ENCODE results near the gene ST3GAL4. TPM values are rescaled to one million over a fixed set of nuclear protein-coding genes. Genes with fewer than 3 reads are reported as not detected.

Gene ST3GAL4
- total RNA-seq, 1 donor, result 13.8 TPM

GRCh38 chr11:126352934-126353801 lies 2.3 kb upstream of the ST3GAL4 start:
- Histone ChIP-seq H3K4me3 (ENCODE audit: insufficient read depth, low read length) (peak overlapping the region; percentile 36), H3K79me2 (ENCODE audit: insufficient read depth, low read length) (peaks cover 62% of the 10 kb centered on the region)
- no peak for TF ChIP-seq CTCF (IDR thresholded peaks at IDR 0.05; ENCODE audit: extremely low read depth, low read depth, low read length)

GRCh38 chr11:126354631-126355323 lies 709 bp upstream of the ST3GAL4 start:
- H3K4me1 ChIP-seq (ENCODE audit: insufficient read depth, low read length), result peaks cover 54% of the 10 kb centered on the region
- TF ChIP-seq CTCF (IDR thresholded peaks at IDR 0.05; ENCODE audit: extremely low read depth, low read depth, low read length), result no peak

More at GRCh38 chr11:126352934-126353801, 2.3 kb upstream of the ST3GAL4 start:
- Histone ChIP-seq H3K4me2 (ENCODE audit: insufficient read depth, low read length) (peak overlapping the region; percentile 65), H3K4me1 (ENCODE audit: insufficient read depth, low read length) (peaks cover 57% of the 10 kb centered on the region), H2AFZ (ENCODE audit: low read length) (no peak overlapping the region), H3K36me3 (ENCODE audit: insufficient read depth, low read length) (no peaks in the 10 kb centered on the region), H3K27ac (ENCODE audit: low read depth, low read length) (peak overlapping the region; percentile 81), H3K27me3 (ENCODE audit: insufficient read depth, low read length) (no peaks in the 10 kb centered on the region), H3K9me3 (ENCODE audit: low read depth, low read length) (no peaks in the 10 kb centered on the region), H4K20me1 (ENCODE audit: insufficient read depth, low read length) (peaks cover 14% of the 10 kb centered on the region)
- peak; percentile 88 for DNase-seq (ENCODE audit: insufficient read length, low spot score, missing footprints)

GRCh38 chr11:126355926-126356897 lies 726 bp downstream of the ST3GAL4 start:
- Histone ChIP-seq H2AFZ (ENCODE audit: low read length) (peak overlapping the region; percentile 56), H3K27me3 (ENCODE audit: insufficient read depth, low read length) (no peaks in the 10 kb centered on the region), H3K4me2 (ENCODE audit: insufficient read depth, low read length) (peak overlapping the region; percentile 94), H3K79me2 (ENCODE audit: insufficient read depth, low read length) (peaks cover 72% of the 10 kb centered on the region), H3K27ac (ENCODE audit: low read depth, low read length) (peak overlapping the region; percentile 48), H3K4me1 (ENCODE audit: insufficient read depth, low read length) (peaks cover 57% of the 10 kb centered on the region), H3K36me3 (ENCODE audit: insufficient read depth, low read length) (no peaks in the 10 kb centered on the region), H4K20me1 (ENCODE audit: insufficient read depth, low read length) (peaks cover 24% of the 10 kb centered on the region), H3K4me3 (ENCODE audit: insufficient read depth, low read length) (peak overlapping the region; percentile 84), H3K9me3 (ENCODE audit: low read depth, low read length) (no peaks in the 10 kb centered on the region)
- DNase-seq (ENCODE audit: insufficient read length, low spot score, missing footprints), result peak; percentile 94
- no peak for TF ChIP-seq CTCF (IDR thresholded peaks at IDR 0.05; ENCODE audit: extremely low read depth, low read depth, low read length)

More at GRCh38 chr11:126354631-126355323, 709 bp upstream of the ST3GAL4 start:
- H4K20me1 ChIP-seq (ENCODE audit: insufficient read depth, low read length), result peaks cover 15% of the 10 kb centered on the region
- peak overlapping the region; percentile 94 for H3K4me2 ChIP-seq (ENCODE audit: insufficient read depth, low read length)
- H3K27me3 ChIP-seq (ENCODE audit: insufficient read depth, low read length), result no peaks in the 10 kb centered on the region
- peak; percentile 82 for DNase-seq (ENCODE audit: insufficient read length, low spot score, missing footprints)
- H3K27ac ChIP-seq (ENCODE audit: low read depth, low read length), result peak overlapping the region; percentile 80
- H3K36me3 ChIP-seq (ENCODE audit: insufficient read depth, low read length), result no peaks in the 10 kb centered on the region
- no peaks in the 10 kb centered on the region for H3K9me3 ChIP-seq (ENCODE audit: low read depth, low read length)
- peak overlapping the region; percentile 84 for H3K4me3 ChIP-seq (ENCODE audit: insufficient read depth, low read length)
- peak overlapping the region; percentile 91 for H2AFZ ChIP-seq (ENCODE audit: low read length)
- H3K79me2 ChIP-seq (ENCODE audit: insufficient read depth, low read length), result peaks cover 69% of the 10 kb centered on the region
